Measurements from ENCODE around the gene SSPN.

Gene SSPN

GRCh38 chr12:26197832-26198231 is 2.5 kb downstream of the SSPN start:
- H3K36me3 ChIP-seq (ENCODE audit: insufficient read depth, low read length): no peaks in the 10 kb centered on the region
- no peaks in the 10 kb centered on the region for H3K9me3 ChIP-seq (ENCODE audit: control insufficient read depth, insufficient read depth, low read length)
- H3K4me1 ChIP-seq (ENCODE audit: insufficient read depth, low read length): peaks cover 3% of the 10 kb centered on the region; the same call in 1 of the 2 replicates
- no peak overlapping the region for H3K9ac ChIP-seq (ENCODE audit: low read depth, low read length)

DNA sequence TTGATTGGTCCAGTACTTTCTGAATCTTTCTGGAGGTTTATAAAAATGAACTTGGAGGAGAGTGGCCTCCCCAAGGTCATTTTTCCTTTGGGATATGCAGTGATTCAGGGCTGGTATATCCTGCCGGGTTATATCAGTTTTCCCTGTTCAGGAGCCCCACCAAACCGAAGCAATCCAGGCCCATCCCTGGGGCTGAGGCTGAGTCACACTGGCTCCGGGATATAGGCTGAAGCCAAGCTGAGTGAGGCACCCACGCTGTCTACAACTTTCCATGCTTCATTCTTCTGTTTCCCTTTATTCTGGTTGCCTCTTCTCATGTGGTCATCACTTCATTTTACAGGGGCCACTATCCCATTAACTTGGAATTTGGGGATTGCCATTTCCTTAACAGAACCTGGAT is 3.4 kb downstream of the SSPN start:
- Histone ChIP-seq H3K9ac (ENCODE audit: low read depth, low read length) (no peak overlapping the region), H3K36me3 (ENCODE audit: insufficient read depth, low read length) (no peaks in the 10 kb centered on the region), H3K4me1 (ENCODE audit: insufficient read depth, low read length) (peaks cover 3% of the 10 kb centered on the region; the same call in 1 of the 2 replicates), H3K9me3 (ENCODE audit: control insufficient read depth, insufficient read depth, low read length) (no peaks in the 10 kb centered on the region)

- Histone ChIP-seq H3K36me3 (ENCODE audit: insufficient read depth, low read length) (no peaks in the 10 kb centered on the region), H3K4me1 (ENCODE audit: insufficient read depth, low read length) (peaks cover 3% of the 10 kb centered on the region; the same call in 1 of the 2 replicates), H3K9ac (ENCODE audit: low read depth, low read length) (no peak overlapping the region), H3K9me3 (ENCODE audit: control insufficient read depth, insufficient read depth, low read length) (no peaks in the 10 kb centered on the region)
Measured at GRCh38 chr12:26203167-26203780, 7.9 kb downstream of the SSPN start.

GRCh38 chr12:26204612-26205289 is 9.4 kb downstream of the SSPN start:
- Histone ChIP-seq H3K36me3 (ENCODE audit: insufficient read depth, low read length) (no peaks in the 10 kb centered on the region), H3K9me3 (ENCODE audit: control insufficient read depth, insufficient read depth, low read length) (no peaks in the 10 kb centered on the region), H3K9ac (ENCODE audit: low read depth, low read length) (no peak overlapping the region), H3K4me1 (ENCODE audit: insufficient read depth, low read length) (no peaks in the 10 kb centered on the region)

DNA sequence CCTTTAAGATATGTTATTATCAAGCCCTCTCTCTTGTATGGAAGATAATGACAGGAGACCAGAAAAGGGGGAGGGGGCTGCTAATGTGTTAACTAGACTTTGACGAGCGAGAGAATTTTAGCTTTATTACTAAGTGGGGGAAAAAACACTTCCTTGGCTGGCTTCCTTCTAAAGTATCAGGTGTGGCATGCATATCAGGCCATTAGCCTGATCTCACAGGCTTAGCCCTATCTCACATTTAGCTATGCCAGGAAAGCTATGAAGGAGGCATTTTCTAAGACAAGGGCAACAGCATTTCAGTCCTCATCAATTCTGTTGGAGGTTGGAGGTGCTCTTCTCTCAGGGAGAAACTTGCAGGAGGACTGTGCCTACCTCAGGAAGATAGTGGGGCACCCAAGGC is 9.9 kb downstream of the SSPN start:
- H3K4me1 ChIP-seq (ENCODE audit: insufficient read depth, low read length): no peaks in the 10 kb centered on the region
- no peak overlapping the region for H3K9ac ChIP-seq (ENCODE audit: low read depth, low read length)
- no peaks in the 10 kb centered on the region for H3K9me3 ChIP-seq (ENCODE audit: control insufficient read depth, insufficient read depth, low read length)
- H3K36me3 ChIP-seq (ENCODE audit: insufficient read depth, low read length): no peaks in the 10 kb centered on the region

GRCh38 chr12:26205941-26206340 is 10.6 kb downstream of the SSPN start:
- no peaks in the 10 kb centered on the region for H3K9me3 ChIP-seq (ENCODE audit: control insufficient read depth, insufficient read depth, low read length)
- no peak overlapping the region for H3K9ac ChIP-seq (ENCODE audit: low read depth, low read length)
- no peaks in the 10 kb centered on the region for H3K4me1 ChIP-seq (ENCODE audit: insufficient read depth, low read length)
- no peaks in the 10 kb centered on the region for H3K36me3 ChIP-seq (ENCODE audit: insufficient read depth, low read length)

GRCh38 chr12:26211331-26211730 is 16.0 kb downstream of the SSPN start:
- Histone ChIP-seq H3K9me3 (ENCODE audit: control insufficient read depth, insufficient read depth, low read length) (no peaks in the 10 kb centered on the region), H3K4me1 (ENCODE audit: insufficient read depth, low read length) (no peaks in the 10 kb centered on the region), H3K9ac (ENCODE audit: low read depth, low read length) (no peak overlapping the region), H3K36me3 (ENCODE audit: insufficient read depth, low read length) (no peaks in the 10 kb centered on the region)

- no peaks in the 10 kb centered on the region for H3K4me1 ChIP-seq (ENCODE audit: insufficient read depth, low read length)
- no peaks in the 10 kb centered on the region for H3K36me3 ChIP-seq (ENCODE audit: insufficient read depth, low read length)
- H3K9ac ChIP-seq (ENCODE audit: low read depth, low read length): no peak overlapping the region
- H3K9me3 ChIP-seq (ENCODE audit: control insufficient read depth, insufficient read depth, low read length): no peaks in the 10 kb centered on the region
Measured at GRCh38 chr12:26212396-26212795, 17.0 kb downstream of the SSPN start.

DNA sequence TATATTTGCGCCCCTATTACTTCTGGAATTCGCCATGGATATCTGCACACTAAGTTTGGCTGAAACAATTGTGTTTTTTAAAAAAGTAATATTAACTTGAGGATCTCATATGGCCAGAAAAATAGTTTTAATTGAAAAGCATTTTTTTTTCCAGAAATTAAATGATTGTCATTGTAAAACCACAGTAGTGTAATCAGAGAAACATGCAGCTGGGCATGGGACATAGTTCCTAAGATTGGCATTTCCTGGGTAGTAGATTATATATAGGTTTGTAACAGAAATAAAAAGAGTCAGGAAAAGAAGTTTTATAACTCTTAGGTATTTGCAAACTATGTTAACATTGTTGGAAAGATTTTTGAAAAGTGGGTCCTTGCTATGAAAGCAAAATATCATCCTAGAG is 17.6 kb downstream of the SSPN start:
- Histone ChIP-seq H3K36me3 (ENCODE audit: insufficient read depth, low read length) (no peaks in the 10 kb centered on the region), H3K4me1 (ENCODE audit: insufficient read depth, low read length) (no peaks in the 10 kb centered on the region), H3K9ac (ENCODE audit: low read depth, low read length) (no peak overlapping the region)

DNA sequence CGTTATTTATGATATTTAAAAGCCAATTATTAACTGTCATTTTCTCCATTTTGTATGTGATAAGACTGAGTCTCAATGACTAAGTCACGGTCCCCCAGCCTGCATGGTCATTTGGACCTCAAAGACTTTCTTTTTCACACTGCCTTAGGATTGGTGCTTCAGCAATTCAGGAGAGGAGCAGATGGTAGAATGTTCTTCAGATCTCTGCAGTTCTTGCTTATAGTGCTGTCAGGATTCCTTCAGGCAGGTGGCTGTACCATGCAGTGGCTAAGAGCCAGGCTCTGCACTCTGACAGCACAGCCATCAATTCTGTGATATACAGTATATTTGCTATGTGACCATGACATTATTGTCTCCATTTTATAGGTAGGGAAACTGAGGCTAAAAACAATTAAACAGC is 18.7 kb downstream of the SSPN start:
- Histone ChIP-seq H3K9me3 (ENCODE audit: control insufficient read depth, insufficient read depth, low read length) (no peaks in the 10 kb centered on the region), H3K4me1 (ENCODE audit: insufficient read depth, low read length) (no peaks in the 10 kb centered on the region), H3K9ac (ENCODE audit: low read depth, low read length) (no peak overlapping the region), H3K36me3 (ENCODE audit: insufficient read depth, low read length) (no peaks in the 10 kb centered on the region)

More for the DNA sequence above, 17.6 kb downstream of the SSPN start:
- no peaks in the 10 kb centered on the region for H3K9me3 ChIP-seq (ENCODE audit: control insufficient read depth, insufficient read depth, low read length)

DNA sequence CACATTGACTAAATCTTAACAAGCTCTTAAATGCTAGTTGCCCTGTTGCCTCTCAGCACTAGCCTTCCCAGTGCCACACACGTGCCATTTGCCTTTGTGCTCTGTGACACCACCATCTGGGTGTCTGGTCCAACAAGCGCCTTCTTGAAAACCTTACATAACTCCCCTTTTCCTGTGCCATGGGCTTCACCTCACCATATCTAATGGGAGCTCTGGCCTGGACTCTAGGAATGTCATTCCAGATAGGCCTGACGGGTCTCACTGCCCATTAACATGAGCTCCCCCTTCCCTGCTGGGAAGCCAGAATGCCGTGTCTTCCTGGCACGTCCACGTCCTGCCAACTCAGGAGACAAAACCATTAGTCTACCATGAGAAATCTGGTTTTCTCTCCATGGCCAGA is 24.4 kb downstream of the SSPN start:
- Histone ChIP-seq H3K4me1 (ENCODE audit: insufficient read depth, low read length) (no peaks in the 10 kb centered on the region), H3K9me3 (ENCODE audit: control insufficient read depth, insufficient read depth, low read length) (no peaks in the 10 kb centered on the region), H3K36me3 (ENCODE audit: insufficient read depth, low read length) (no peaks in the 10 kb centered on the region), H3K9ac (ENCODE audit: low read depth, low read length) (no peak overlapping the region)

GRCh38 chr12:26224657-26225056 is 29.3 kb downstream of the SSPN start:
- H3K9me3 ChIP-seq (ENCODE audit: control insufficient read depth, insufficient read depth, low read length): no peaks in the 10 kb centered on the region
- H3K4me1 ChIP-seq (ENCODE audit: insufficient read depth, low read length): peaks cover 8% of the 10 kb centered on the region; the same call in 1 of the 2 replicates
- no peak overlapping the region for H3K9ac ChIP-seq (ENCODE audit: low read depth, low read length)
- H3K36me3 ChIP-seq (ENCODE audit: insufficient read depth, low read length): no peaks in the 10 kb centered on the region

DNA sequence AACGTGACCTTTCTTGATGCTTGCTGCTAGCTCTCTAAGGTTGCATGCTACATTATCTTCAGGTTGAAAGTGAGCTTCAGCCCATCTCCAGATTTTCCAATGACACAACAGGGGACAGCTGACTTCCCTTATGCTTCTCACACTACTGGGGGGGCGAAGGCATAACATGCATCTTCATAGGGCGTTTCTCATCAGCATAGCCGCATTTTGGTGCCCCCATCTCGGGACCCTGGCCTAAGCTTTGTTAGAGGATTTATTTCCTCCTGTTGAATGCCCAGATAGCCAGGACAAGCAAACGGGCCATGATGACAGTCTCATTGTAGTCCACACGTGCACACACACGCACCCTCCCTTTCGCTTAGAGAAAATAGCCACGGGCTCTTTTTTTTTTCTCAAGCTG is 30.7 kb downstream of the SSPN start:
- Histone ChIP-seq H3K36me3 (ENCODE audit: insufficient read depth, low read length) (no peaks in the 10 kb centered on the region), H3K9me3 (ENCODE audit: control insufficient read depth, insufficient read depth, low read length) (no peaks in the 10 kb centered on the region), H3K4me1 (ENCODE audit: insufficient read depth, low read length) (peaks cover 8% of the 10 kb centered on the region; the same call in 1 of the 2 replicates), H3K9ac (ENCODE audit: low read depth, low read length) (peak overlapping the region; percentile 55; the same call in 1 of the 2 replicates)

DNA sequence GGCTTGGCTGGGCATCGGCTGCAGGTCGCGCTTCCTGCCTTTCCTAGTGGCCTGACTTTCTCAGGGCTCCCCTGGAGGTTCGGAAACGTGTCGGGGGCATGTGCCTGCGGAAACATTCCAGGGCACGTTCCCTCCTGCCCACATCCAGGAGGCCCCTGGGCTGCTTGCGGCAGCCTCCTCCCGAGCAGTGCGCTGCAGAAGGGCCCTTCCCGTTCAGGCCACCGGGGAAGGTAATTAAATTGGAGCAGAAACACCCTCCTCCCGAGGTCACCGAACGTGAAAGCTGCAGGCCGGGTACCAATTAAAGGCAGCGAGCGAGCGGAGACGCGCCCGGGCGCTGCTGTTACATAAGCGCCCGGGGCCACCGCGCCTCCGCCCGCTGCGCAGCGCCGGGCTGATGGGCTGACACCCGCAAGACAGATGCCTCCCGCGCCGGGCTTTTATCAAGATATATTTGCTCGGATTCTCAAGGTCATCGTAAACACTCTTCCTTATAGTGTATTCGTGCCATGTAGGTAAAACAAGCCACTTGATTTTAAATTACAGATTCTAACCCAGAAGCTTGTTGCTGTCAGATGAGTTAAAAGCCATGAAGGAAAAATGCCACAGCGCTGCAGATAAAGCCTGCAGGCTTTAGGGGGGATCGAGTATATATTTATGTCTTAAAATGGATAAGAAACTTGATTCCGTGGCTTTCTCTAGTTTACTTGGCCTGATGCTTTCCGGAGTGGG is 31.4 kb downstream of the SSPN start:
- H3K9me3 ChIP-seq (ENCODE audit: control insufficient read depth, insufficient read depth, low read length): no peaks in the 10 kb centered on the region
- peaks cover 8% of the 10 kb centered on the region; the same call in 1 of the 2 replicates for H3K4me1 ChIP-seq (ENCODE audit: insufficient read depth, low read length)
- H3K9ac ChIP-seq (ENCODE audit: low read depth, low read length): peak overlapping the region; percentile 55; the same call in 1 of the 2 replicates
- H3K36me3 ChIP-seq (ENCODE audit: insufficient read depth, low read length): no peaks in the 10 kb centered on the region

GRCh38 chr12:26227361-26227745 is 32.0 kb downstream of the SSPN start:
- Histone ChIP-seq H3K9ac (ENCODE audit: low read depth, low read length) (peak overlapping the region; percentile 55; the same call in 1 of the 2 replicates), H3K4me1 (ENCODE audit: insufficient read depth, low read length) (peaks cover 8% of the 10 kb centered on the region; the same call in 1 of the 2 replicates), H3K36me3 (ENCODE audit: insufficient read depth, low read length) (no peaks in the 10 kb centered on the region), H3K9me3 (ENCODE audit: control insufficient read depth, insufficient read depth, low read length) (no peaks in the 10 kb centered on the region)

Measured in ES-I3 (cell line).